Measurements from ENCODE around the gene ABCC2. TPM values are rescaled to one million over a fixed set of nuclear protein-coding genes. Genes with fewer than 3 reads are reported as not detected.

The ABCC2 gene
- total and polyA plus RNA-seq, 2 experiments from 2014 or later, result 0.45 to 2.4 TPM

GRCh38 chr10:99815621-99816020 lies 33.2 kb downstream of the ABCC2 start (continued):
- TF ChIP-seq ETS1 (IDR thresholded peaks at IDR 0.05) (no peak), STAT1 (IDR thresholded peaks at IDR 0.05; ENCODE audit: unreplicated experiment) (no peak), REST (IDR thresholded peaks at IDR 0.05; ENCODE audit: unreplicated experiment) (no peak)

DNA sequence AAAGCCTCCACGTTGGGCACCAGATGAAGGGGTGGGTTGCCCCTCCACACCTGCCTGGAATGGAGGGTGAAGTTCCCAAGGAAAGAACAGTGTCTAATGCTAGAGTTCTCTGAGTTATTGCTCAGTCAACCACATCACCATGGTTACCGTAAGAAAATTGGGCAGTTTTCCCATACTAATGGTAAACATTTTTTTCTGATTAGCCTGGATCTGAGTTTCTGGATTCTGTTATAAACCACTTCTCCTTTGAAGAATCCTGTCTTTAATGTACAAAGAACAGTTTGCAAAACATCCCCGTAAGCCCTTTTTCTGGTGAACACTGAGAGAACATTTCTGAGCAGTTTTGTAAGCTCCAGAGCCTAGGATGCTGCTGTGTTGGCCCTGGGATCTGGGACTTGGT lies 45.5 kb downstream of the ABCC2 start:
- Histone ChIP-seq H3K4me1 (ENCODE audit: insufficient read depth) (no peaks in the 10 kb centered on the region), H3K27me3 (ENCODE audit: insufficient read depth) (no peaks in the 10 kb centered on the region), H3K4me3 (no peak overlapping the region), H3K36me3 (ENCODE audit: insufficient read depth) (no peaks in the 10 kb centered on the region), H3F3A (replicated peaks; ENCODE audit: low read depth) (no peaks in the 10 kb centered on the region), H3K9me2 (ENCODE audit: insufficient read depth) (0 out of 2 replicates have a peak, but pooled peaks cover 7% of the 10 kb centered on the region), H3K27ac (ENCODE audit: low read depth) (no peak overlapping the region), H2AFZ (no peak overlapping the region), H3K79me2 (replicated peaks; ENCODE audit: insufficient read depth) (no peaks in the 10 kb centered on the region), H3K4me2 (no peak overlapping the region), H4K20me1 (replicated peaks; ENCODE audit: insufficient read depth) (no peaks in the 10 kb centered on the region)
- no peak for ATAC-seq
- H3K27me3 Mint-ChIP-seq (ENCODE audit: insufficient read depth, low read depth, poor library complexity), result peaks cover 2% of the 10 kb centered on the region
- H3K4me3 Mint-ChIP-seq, result no peak overlapping the region
- TF ChIP-seq ZNF114 (CRISPR knock-in tag; IDR thresholded peaks at IDR 0.05) (no peak), STAT1 (IDR thresholded peaks at IDR 0.05; ENCODE audit: unreplicated experiment) (no peak), POLR2AphosphoS5 (IDR thresholded peaks at IDR 0.05; ENCODE audit: low read depth) (no peak), EZH2phosphoT487 (IDR thresholded peaks at IDR 0.05; ENCODE audit: unreplicated experiment) (no peak), CTCF (conservative IDR thresholded peaks at IDR 0.05; ENCODE audit: low read depth in 2 of 2) (no peak), ETS1 (IDR thresholded peaks at IDR 0.05) (no peak), NANOG (IDR thresholded peaks at IDR 0.05; ENCODE audit: borderline replicate concordance) (no peak)
- DNase-seq (ENCODE audit: low spot score), result no peak
- H3K27ac Mint-ChIP-seq, result no peak overlapping the region
- H3K36me3 Mint-ChIP-seq (ENCODE audit: low read depth), result no peaks in the 10 kb centered on the region
- H3K4me1 Mint-ChIP-seq, result no peaks in the 10 kb centered on the region
- peaks cover 6% of the 10 kb centered on the region; the same call in 1 of the 3 replicates for H3K9me3 Mint-ChIP-seq

All from GM23338 (cell line).